ENCODE measurements around the gene GLI1.
"Not testable (repeated sequence)": the region's sequence is repeated elsewhere in the genome, so short reads cannot be mapped to it uniquely, and the experiment has no call there.

The GLI1 gene

GRCh38 chr12:57418255-57418654 is 41.3 kb upstream of the GLI1 start:
- TF ChIP-seq TOX (CRISPR knock-in tag; IDR thresholded peaks at IDR 0.05; ENCODE audit: borderline replicate concordance) (no peak), ZNF70 (CRISPR knock-in tag; IDR thresholded peaks at IDR 0.05) (no peak), TCF4 (CRISPR knock-in tag; IDR thresholded peaks at IDR 0.05; ENCODE audit: borderline replicate concordance) (no peak), ARNTL (CRISPR knock-in tag; IDR thresholded peaks at IDR 0.05; ENCODE audit: borderline replicate concordance, low read depth) (no peak), ZNF8 (CRISPR knock-in tag; IDR thresholded peaks at IDR 0.05) (no peak), ZNF565 (CRISPR knock-in tag; conservative IDR thresholded peaks at IDR 0.05; ENCODE audit: low read depth) (no peak)
- TF ChIP-seq, protein P1, sequence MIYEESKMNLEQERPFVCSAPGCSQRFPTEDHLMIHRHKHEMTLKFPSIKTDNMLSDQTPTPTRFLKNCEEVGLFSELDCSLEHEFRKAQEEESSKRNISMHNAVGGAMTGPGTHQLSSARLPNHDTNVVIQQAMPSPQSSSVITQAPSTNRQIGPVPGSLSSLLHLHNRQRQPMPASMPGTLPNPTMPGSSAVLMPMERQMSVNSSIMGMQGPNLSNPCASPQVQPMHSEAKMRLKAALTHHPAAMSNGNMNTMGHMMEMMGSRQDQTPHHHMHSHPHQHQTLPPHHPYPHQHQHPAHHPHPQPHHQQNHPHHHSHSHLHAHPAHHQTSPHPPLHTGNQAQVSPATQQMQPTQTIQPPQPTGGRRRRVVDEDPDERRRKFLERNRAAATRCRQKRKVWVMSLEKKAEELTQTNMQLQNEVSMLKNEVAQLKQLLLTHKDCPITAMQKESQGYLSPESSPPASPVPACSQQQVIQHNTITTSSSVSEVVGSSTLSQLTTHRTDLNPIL (CRISPR knock-in tag; IDR thresholded peaks at IDR 0.05; ENCODE audit: low read depth), result no peak
- ATAC-seq, result no peak

DNA sequence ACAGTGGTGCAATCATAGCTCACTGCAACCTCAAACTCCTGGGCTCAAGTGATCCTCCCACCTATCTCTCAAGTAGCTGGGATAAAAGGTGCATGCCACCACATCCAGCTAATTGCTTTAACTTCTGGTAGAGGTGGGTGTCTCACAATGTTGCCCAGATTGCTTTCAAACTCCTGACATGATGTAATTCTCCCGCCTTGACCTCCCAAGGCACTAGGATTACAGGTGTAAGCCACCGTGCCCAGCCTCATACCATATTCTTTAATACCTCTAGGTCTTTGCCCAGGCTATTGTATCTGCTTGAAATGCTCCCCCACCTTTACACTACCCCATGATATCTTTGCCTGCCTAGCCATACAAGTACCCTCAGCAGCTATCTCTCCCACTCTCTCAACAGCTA is 40.1 kb upstream of the GLI1 start:
- ATAC-seq, result no peak
- no peak for TF ChIP-seq ZFP3 (CRISPR knock-in tag; IDR thresholded peaks at IDR 0.05)
- no peak for TF ChIP-seq PATZ1 (CRISPR knock-in tag; IDR thresholded peaks at IDR 0.05; ENCODE audit: borderline replicate concordance)
- no peak for TF ChIP-seq PPARA (CRISPR knock-in tag; IDR thresholded peaks at IDR 0.05; ENCODE audit: borderline replicate concordance)
- no peak for TF ChIP-seq ISL1 (CRISPR knock-in tag; IDR thresholded peaks at IDR 0.05)
- no peak for TF ChIP-seq SNAI2 (CRISPR knock-in tag; IDR thresholded peaks at IDR 0.05)
- TF ChIP-seq, protein P1 (CRISPR knock-in tag; IDR thresholded peaks at IDR 0.05; ENCODE audit: low read depth), result no peak

DNA sequence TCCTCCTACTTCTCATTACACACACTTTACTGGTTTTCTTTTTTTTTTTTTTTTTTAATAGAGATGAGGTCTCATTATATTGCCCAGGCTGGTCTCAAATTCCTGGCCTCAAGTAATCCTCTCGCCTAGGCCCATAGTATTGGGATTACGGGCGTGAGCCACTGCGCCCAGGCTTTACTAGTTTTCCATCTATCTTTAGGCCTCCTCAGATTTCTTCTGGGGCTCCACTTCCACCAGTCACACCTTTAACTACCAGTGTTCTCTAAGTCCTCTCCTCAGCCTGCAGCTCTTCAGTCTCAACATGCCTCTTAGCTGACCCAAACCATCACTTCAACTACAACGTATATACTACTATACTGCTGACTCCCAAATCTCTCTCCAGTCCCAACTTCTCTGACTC is 39.1 kb upstream of the GLI1 start:
- no peak for ATAC-seq
- TF ChIP-seq ZC3H10 (CRISPR knock-in tag; IDR thresholded peaks at IDR 0.05) (no peak), RARB (CRISPR knock-in tag; IDR thresholded peaks at IDR 0.05) (no peak), ZFP3 (CRISPR knock-in tag; IDR thresholded peaks at IDR 0.05) (no peak), BACH2 (CRISPR knock-in tag; IDR thresholded peaks at IDR 0.05; ENCODE audit: borderline replicate concordance) (no peak)

- not testable (repeated sequence) for ATAC-seq
Measured at GRCh38 chr12:57426948-57427347, 32.6 kb upstream of the GLI1 start.

DNA sequence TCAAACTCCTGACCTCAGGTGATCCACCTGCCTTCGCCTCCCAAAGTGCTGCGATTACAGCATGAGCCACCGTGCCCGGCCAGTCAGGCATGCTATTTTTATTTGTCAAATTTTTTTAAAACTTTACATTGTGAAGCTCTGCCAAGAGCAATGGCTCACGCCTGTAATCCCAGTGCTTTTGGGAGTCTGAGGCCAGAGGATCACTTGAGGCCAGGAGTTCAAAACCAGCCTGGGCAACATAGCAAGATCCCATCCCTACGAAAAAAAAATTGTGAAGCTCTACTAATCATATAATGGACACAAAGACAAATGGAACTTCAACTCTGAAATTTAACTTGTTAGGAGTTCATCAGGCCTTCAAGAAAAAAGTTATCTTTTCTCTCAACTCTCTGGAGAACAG is 30.6 kb upstream of the GLI1 start:
- no peak for ATAC-seq
- no peak for TF ChIP-seq ZNF565 (CRISPR knock-in tag; conservative IDR thresholded peaks at IDR 0.05; ENCODE audit: low read depth)
- no peak for TF ChIP-seq POU6F1 (CRISPR knock-in tag; IDR thresholded peaks at IDR 0.05; ENCODE audit: borderline replicate concordance, low read depth)
- no peak for TF ChIP-seq SNAI2 (CRISPR knock-in tag; IDR thresholded peaks at IDR 0.05)
- no peak for TF ChIP-seq ESRRG (CRISPR knock-in tag; IDR thresholded peaks at IDR 0.05)
- no peak for TF ChIP-seq ISL1 (CRISPR knock-in tag; IDR thresholded peaks at IDR 0.05)
- TF ChIP-seq RARB (CRISPR knock-in tag; IDR thresholded peaks at IDR 0.05), result no peak
- no peak for TF ChIP-seq ZFP3 (CRISPR knock-in tag; IDR thresholded peaks at IDR 0.05)
- TF ChIP-seq, protein P1 (CRISPR knock-in tag; IDR thresholded peaks at IDR 0.05; ENCODE audit: low read depth), result no peak
- no peak for TF ChIP-seq ZNF70 (CRISPR knock-in tag; IDR thresholded peaks at IDR 0.05)
- no peak for TF ChIP-seq GLIS3 (CRISPR knock-in tag; IDR thresholded peaks at IDR 0.05)
- no peak for TF ChIP-seq CSRNP3 (CRISPR knock-in tag; IDR thresholded peaks at IDR 0.05)
- TF ChIP-seq, protein P2, sequence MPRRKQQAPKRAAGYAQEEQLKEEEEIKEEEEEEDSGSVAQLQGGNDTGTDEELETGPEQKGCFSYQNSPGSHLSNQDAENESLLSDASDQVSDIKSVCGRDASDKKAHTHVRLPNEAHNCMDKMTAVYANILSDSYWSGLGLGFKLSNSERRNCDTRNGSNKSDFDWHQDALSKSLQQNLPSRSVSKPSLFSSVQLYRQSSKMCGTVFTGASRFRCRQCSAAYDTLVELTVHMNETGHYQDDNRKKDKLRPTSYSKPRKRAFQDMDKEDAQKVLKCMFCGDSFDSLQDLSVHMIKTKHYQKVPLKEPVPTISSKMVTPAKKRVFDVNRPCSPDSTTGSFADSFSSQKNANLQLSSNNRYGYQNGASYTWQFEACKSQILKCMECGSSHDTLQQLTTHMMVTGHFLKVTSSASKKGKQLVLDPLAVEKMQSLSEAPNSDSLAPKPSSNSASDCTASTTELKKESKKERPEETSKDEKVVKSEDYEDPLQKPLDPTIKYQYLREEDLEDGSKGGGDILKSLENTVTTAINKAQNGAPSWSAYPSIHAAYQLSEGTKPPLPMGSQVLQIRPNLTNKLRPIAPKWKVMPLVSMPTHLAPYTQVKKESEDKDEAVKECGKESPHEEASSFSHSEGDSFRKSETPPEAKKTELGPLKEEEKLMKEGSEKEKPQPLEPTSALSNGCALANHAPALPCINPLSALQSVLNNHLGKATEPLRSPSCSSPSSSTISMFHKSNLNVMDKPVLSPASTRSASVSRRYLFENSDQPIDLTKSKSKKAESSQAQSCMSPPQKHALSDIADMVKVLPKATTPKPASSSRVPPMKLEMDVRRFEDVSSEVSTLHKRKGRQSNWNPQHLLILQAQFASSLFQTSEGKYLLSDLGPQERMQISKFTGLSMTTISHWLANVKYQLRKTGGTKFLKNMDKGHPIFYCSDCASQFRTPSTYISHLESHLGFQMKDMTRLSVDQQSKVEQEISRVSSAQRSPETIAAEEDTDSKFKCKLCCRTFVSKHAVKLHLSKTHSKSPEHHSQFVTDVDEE (CRISPR knock-in tag; IDR thresholded peaks at IDR 0.05), result no peak
- no peak for TF ChIP-seq TCF4 (CRISPR knock-in tag; IDR thresholded peaks at IDR 0.05; ENCODE audit: borderline replicate concordance)
- no peak for TF ChIP-seq ARNTL (CRISPR knock-in tag; IDR thresholded peaks at IDR 0.05; ENCODE audit: borderline replicate concordance, low read depth)
- no peak for TF ChIP-seq OSR1 (CRISPR knock-in tag; IDR thresholded peaks at IDR 0.05)
- no peak for TF ChIP-seq CSDC2 (CRISPR knock-in tag; IDR thresholded peaks at IDR 0.05)

Data from SK-N-SH treated with all-trans-retinoic acid at 6 μM for 48 hours (cell line).